HCEC 1CT (cell line): ENCODE measurements around the gene KREMEN2.

Experiments
- DNase-seq: peaks from one replicate; pipeline ENCODE4 v3.0.0-alpha.2; 2017

The KREMEN2 gene

GRCh38 chr16:2966808-2967191 is 2.7 kb downstream of the KREMEN2 start:
- no peak for DNase-seq

- DNase-seq = no peak
Measured at GRCh38 chr16:2967211-2967631, 3.1 kb downstream of the KREMEN2 start.

- no peak for DNase-seq
Measured at GRCh38 chr16:2967721-2968161, 3.7 kb downstream of the KREMEN2 start.

GRCh38 chr16:2968368-2968737 is 4.3 kb downstream of the KREMEN2 start:
- no peak for DNase-seq

GRCh38 chr16:2968738-2969544 is 4.9 kb downstream of the KREMEN2 start, which contains the start of gene PAQR4:
Gene PAQR4, plus strand, starts transcription at chr16:2969348. Its CDS starts 327 bp downstream, at chr16:2969675.
- DNase-seq = peak; percentile 88

- peak; percentile 44 for DNase-seq
Measured at GRCh38 chr16:2969545-2970521, 5.8 kb downstream of the KREMEN2 start.

GRCh38 chr16:2970563-2970962 is 6.5 kb downstream of the KREMEN2 start:
- no peak for DNase-seq

- no peak for DNase-seq
Measured at GRCh38 chr16:2971134-2971984, 7.3 kb downstream of the KREMEN2 start.

GRCh38 chr16:2971985-2972784 is 8.1 kb downstream of the KREMEN2 start:
- no peak for DNase-seq

- DNase-seq = no peak
Measured at GRCh38 chr16:2973093-2973492, 9.0 kb downstream of the KREMEN2 start.

GRCh38 chr16:2973605-2974318 is 9.7 kb downstream of the KREMEN2 start:
- no peak for DNase-seq

- DNase-seq = no peak
Measured at GRCh38 chr16:2974319-2975056, 10.4 kb downstream of the KREMEN2 start.

GRCh38 chr16:2975161-2975795 is 11.2 kb downstream of the KREMEN2 start:
- DNase-seq = no peak

GRCh38 chr16:2976201-2976600 is 12.1 kb downstream of the KREMEN2 start:
- no peak for DNase-seq

GRCh38 chr16:2976673-2977072 is 12.6 kb downstream of the KREMEN2 start:
- no peak for DNase-seq

- DNase-seq = no peak
Measured at GRCh38 chr16:2977440-2977839, 13.4 kb downstream of the KREMEN2 start.

GRCh38 chr16:2979669-2980226 is 15.7 kb downstream of the KREMEN2 start:
- DNase-seq = no peak

- peak; percentile 83 for DNase-seq
Measured at GRCh38 chr16:2980227-2981176, 16.4 kb downstream of the KREMEN2 start, which contains the start of gene PKMYT1. Gene PKMYT1, minus strand, starts transcription at chr16:2980446. Its CDS starts 789 bp downstream, at chr16:2979657.
